GM12878 (cell line): ENCODE data around the gene P3H1. TPM values are rescaled to one million over a fixed set of nuclear protein-coding genes. Genes with fewer than 3 reads are reported as not detected.
A peak's percentile ranks its signal among the peaks of the same experiment; 100 is the strongest.

Source experiments
- ATF7 ChIP-seq: fragments of 450-650 bp; IDR thresholded peaks from 2 replicates; pipeline ENCODE4 v1.6.1; 2016; ENCODE audit warnings: low read depth, mild to moderate bottlenecking
- BHLHE40 ChIP-seq, 2 experiments: fragments of 450-650 bp in 1 of 2; IDR thresholded peaks; 2 replicates each; pipeline ENCODE4 v1.6.1; 2011 to 2017; ENCODE audit warnings: low read depth in 2 of 2, borderline replicate concordance in 1 of 2, improper control_type of control experiment in 1 of 2, low read length in 1 of 2, mild to moderate bottlenecking in 1 of 2
- CHD1 ChIP-seq: IDR thresholded peaks from 2 replicates; pipeline ENCODE4 v1.6.1; 2012; ENCODE audit warnings: low read depth, low read length, improper control_type of control experiment
- CHD2 ChIP-seq: IDR thresholded peaks from 2 replicates; pipeline ENCODE4 v1.6.1; 2011; ENCODE audit warnings: low read depth, low read length, improper control_type of control experiment, borderline replicate concordance
- CUX1 ChIP-seq: IDR thresholded peaks from 2 replicates; pipeline ENCODE4 v1.6.1; 2012; ENCODE audit warnings: improper control_type of control experiment, low read depth, low read length; ENCODE audit not compliant: insufficient replicate concordance
- DPF2 ChIP-seq: fragments of 450-650 bp; IDR thresholded peaks from 2 replicates; pipeline ENCODE4 v1.6.1; 2017; ENCODE audit warnings: mild to moderate bottlenecking
- ELK1 ChIP-seq: IDR thresholded peaks from 2 replicates; pipeline ENCODE4 v1.6.1; 2012; ENCODE audit warnings: low read depth, low read length, improper control_type of control experiment
- ESRRA ChIP-seq: IDR thresholded peaks from 2 replicates; pipeline ENCODE4 v1.6.1; 2012; ENCODE audit warnings: mild to moderate bottlenecking, low read length, improper control_type of control experiment
- HDGF ChIP-seq: fragments of 450-650 bp; IDR thresholded peaks from 2 replicates; pipeline ENCODE4 v1.6.1; 2016; ENCODE audit warnings: antibody characterized with exemption
- IKZF1 ChIP-seq: fragments of 450-650 bp; conservative IDR thresholded peaks from 2 replicates; pipeline ENCODE4 v1.6.1; 2017; ENCODE audit warnings: antibody characterized with exemption, mild to moderate bottlenecking
- JUNB ChIP-seq: IDR thresholded peaks from 2 replicates; pipeline ENCODE4 v1.6.1; 2016; ENCODE audit warnings: antibody characterized with exemption, mild to moderate bottlenecking
- NFYB ChIP-seq: IDR thresholded peaks from 2 replicates; pipeline ENCODE4 v1.6.1; 2011; ENCODE audit warnings: low read depth, mild to moderate bottlenecking, low read length, improper control_type of control experiment, moderate library complexity; ENCODE audit not compliant: insufficient read depth
- POU2F2 ChIP-seq: IDR thresholded peaks from 3 replicates; pipeline ENCODE4 v1.6.1; 2011; ENCODE audit warnings: low read depth, mild to moderate bottlenecking, low read length, borderline replicate concordance
- SRF ChIP-seq, 2 experiments: IDR thresholded peaks; 2 replicates each; pipeline ENCODE4 v1.6.1; 2011; ENCODE audit warnings: low read depth in 2 of 2, low read length in 2 of 2, mild to moderate bottlenecking in 1 of 2, moderate library complexity in 1 of 2
- SUZ12 ChIP-seq: fragments of 200-600 bp; sonication (generic); IDR thresholded peaks from one replicate; pipeline ENCODE4 v1.6.1; 2018; ENCODE audit warnings: antibody characterized with exemption, mild to moderate bottlenecking; ENCODE audit not compliant: unreplicated experiment
- TBL1XR1 ChIP-seq: IDR thresholded peaks from 2 replicates; pipeline ENCODE4 v1.6.1; 2012; ENCODE audit warnings: low read depth, low read length, improper control_type of control experiment
- YY1 ChIP-seq: IDR thresholded peaks from 2 replicates; pipeline ENCODE4 v1.6.1; 2011; ENCODE audit warnings: low read depth, mild to moderate bottlenecking, low read length
- ZBED1 ChIP-seq: IDR thresholded peaks from 2 replicates; pipeline ENCODE4 v1.6.1; 2016; ENCODE audit warnings: borderline replicate concordance
- ZNF384 ChIP-seq: IDR thresholded peaks from 2 replicates; pipeline ENCODE4 v1.6.1; 2012; ENCODE audit warnings: low read depth, mild to moderate bottlenecking, low read length, improper control_type of control experiment, borderline replicate concordance
- ZNF687 ChIP-seq: fragments of 450-650 bp; IDR thresholded peaks from 2 replicates; pipeline ENCODE4 v1.6.1; 2017; ENCODE audit warnings: mild to moderate bottlenecking, moderate library complexity
- polyA plus RNA-seq, 11 experiments: library from polyadenylated mRNA; depleted of rRNA in 4 of 11; unstranded in 6 of 11; stranded (reverse) in 5 of 11; fragments of >200 nt; fragmentation: Nextera tagmentation in 4 of 11; fragmentation: Illumina TruSeq in 1 of 11; extraction: Ambion mirVana in 4 of 11; extraction: Trizol in 1 of 11; gene quantifications; 1 replicate in 1 of 11; 2 replicates in 10 of 11; pipeline versions ENCODE4 v1.2.1 to v1.2.3, GENCODE V29; 2011 to 2016; ENCODE audit warnings: inconsistent platforms in 2 of 11, missing spikeins in 2 of 11, low read depth in 1 of 11
- total RNA-seq, 4 experiments: library from RNA; depleted of rRNA in 3 of 4; stranded (reverse); fragments of >200 nt in 3 of 4; fragmentation: Illumina TruSeq in 1 of 4; extraction: Trizol in 1 of 4; gene quantifications; 2 replicates each; pipeline versions ENCODE4 v1.2.1 to v1.2.3, GENCODE V29; 2013 to 2021

Gene P3H1
- total and polyA plus RNA-seq, 10 of the 15 experiments (the other 5 are each of a cell fraction or from before 2014, with no cell fraction given): 0.72 to 42.4 (median 26.0) TPM

GRCh38 chr1:42766741-42767509 is at the start of gene P3H1, which contains the start of gene C1orf50 (continued):
- no peak for TF ChIP-seq JUNB
- peak; percentile 13 to 44; a peak in 1 of 4 replicates for TF ChIP-seq BHLHE40 (IDR thresholded peaks at IDR 0.05; ENCODE audit: borderline replicate concordance in 1 of 2, low read depth in 2 of 2, low read length in 1 of 2)
- peak; percentile 35; the same call in 1 of the 2 replicates for TF ChIP-seq IKZF1
- TF ChIP-seq ESRRA: no peak; the same call in 1 of the 2 replicates
- TF ChIP-seq CHD1: no peak
- TF ChIP-seq ZNF687: peak; percentile 12; the same call in 1 of the 2 replicates
- peak; percentile 15; the same call in 1 of the 2 replicates for TF ChIP-seq ELK1
- no peak for TF ChIP-seq TBL1XR1
- no peak for TF ChIP-seq CUX1
- TF ChIP-seq YY1: peak; percentile 72
- TF ChIP-seq SUZ12: no peak
- no peak for TF ChIP-seq ATF7
- peak; percentile 96 for TF ChIP-seq HDGF
- peak; percentile 6; the same call in 1 of the 2 replicates for TF ChIP-seq CHD2
- TF ChIP-seq ZBED1: no peak
- peak; percentile 77; the same call in 2 of the 3 replicates for TF ChIP-seq POU2F2
- TF ChIP-seq ZNF384: no peak
- no peak; the same call in 1 of the 2 replicates for TF ChIP-seq NFYB
- no peak; the same call in 1 of the 2 replicates for TF ChIP-seq DPF2
- peak in 1 of 2 experiments; percentile 26; a peak in 1 of 4 replicates for TF ChIP-seq SRF (IDR thresholded peaks at IDR 0.05; ENCODE audit: low read depth in 2 of 2, low read length in 2 of 2)
